ENCODE data around the gene POU2F1.

Gene POU2F1

GRCh38 chr1:167325151-167325550 is 104.5 kb downstream of the POU2F1 start:
- Mint-ChIP-seq H3K9me3 (peaks cover 22% of the 10 kb centered on the region), H3K4me1 (peaks cover 11% of the 10 kb centered on the region), H3K27me3 (no peaks in the 10 kb centered on the region), H3K36me3 (ENCODE audit: insufficient read depth) (peaks cover 3% of the 10 kb centered on the region), H3K27ac (ENCODE audit: low read depth) (no peak overlapping the region), H3K4me3 (no peak overlapping the region)
- ATAC-seq (replicated peaks; ENCODE audit: extremely low read depth, poor library complexity, severe bottlenecking), result no peak
- no peak for DNase-seq (ENCODE audit: low spot score in 2 of 2)

DNA sequence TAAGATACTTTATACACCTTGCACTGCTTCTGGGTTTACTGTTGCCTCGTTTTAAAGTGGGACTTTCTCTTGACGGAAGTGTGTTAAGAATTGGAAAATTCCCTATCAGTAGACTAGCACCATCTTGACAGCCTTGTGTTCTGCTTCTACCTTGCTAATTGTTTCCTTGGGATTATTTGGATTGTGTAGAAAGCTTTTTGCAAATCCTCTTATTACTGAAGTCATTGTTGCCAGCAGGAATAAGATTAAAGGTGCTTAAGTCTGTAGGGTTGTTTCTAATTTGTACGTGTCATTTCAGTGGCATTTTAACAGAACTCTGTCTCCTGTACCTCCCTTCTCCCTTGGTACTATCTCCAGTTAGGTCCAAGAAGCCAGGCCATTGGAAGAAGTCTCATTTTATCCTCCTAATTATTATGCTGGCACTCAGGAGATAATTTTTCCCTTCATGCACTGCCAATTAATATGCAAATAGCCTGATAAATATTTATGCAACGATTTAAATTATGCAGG is 107.7 kb downstream of the POU2F1 start:
- no peak overlapping the region for H3K4me3 Mint-ChIP-seq

GRCh38 chr1:167328816-167329483 is 108.3 kb downstream of the POU2F1 start:
- no peak overlapping the region for H3K27ac Mint-ChIP-seq (ENCODE audit: low read depth)

More for the DNA sequence above, 107.7 kb downstream of the POU2F1 start:
- Mint-ChIP-seq H3K9me3 (peaks cover 10% of the 10 kb centered on the region), H3K27ac (ENCODE audit: low read depth) (no peak overlapping the region), H3K27me3 (no peaks in the 10 kb centered on the region), H3K4me1 (peaks cover 26% of the 10 kb centered on the region), H3K36me3 (ENCODE audit: insufficient read depth) (peaks cover 2% of the 10 kb centered on the region)
- ATAC-seq (replicated peaks; ENCODE audit: extremely low read depth, poor library complexity, severe bottlenecking) (no peak), DNase-seq (ENCODE audit: low spot score in 2 of 2) (no peak)

GRCh38 chr1:167330601-167331293 is 110.1 kb downstream of the POU2F1 start:
- Mint-ChIP-seq H3K36me3 (ENCODE audit: insufficient read depth) (peaks cover 2% of the 10 kb centered on the region), H3K4me1 (peaks cover 25% of the 10 kb centered on the region), H3K4me3 (no peak overlapping the region), H3K9me3 (no peaks in the 10 kb centered on the region), H3K27me3 (no peaks in the 10 kb centered on the region), H3K27ac (ENCODE audit: low read depth) (no peak overlapping the region)
- DNase-seq (ENCODE audit: low spot score in 2 of 2) (no peak), ATAC-seq (replicated peaks; ENCODE audit: extremely low read depth, poor library complexity, severe bottlenecking) (no peak)

More at GRCh38 chr1:167328816-167329483, 108.3 kb downstream of the POU2F1 start:
- H3K4me3 Mint-ChIP-seq, result no peak overlapping the region
- no peaks in the 10 kb centered on the region for H3K27me3 Mint-ChIP-seq
- H3K4me1 Mint-ChIP-seq, result peaks cover 26% of the 10 kb centered on the region
- peak; percentile 40 for ATAC-seq (replicated peaks; ENCODE audit: extremely low read depth, poor library complexity, severe bottlenecking)
- peaks cover 2% of the 10 kb centered on the region for H3K36me3 Mint-ChIP-seq (ENCODE audit: insufficient read depth)
- no peak for DNase-seq (ENCODE audit: low spot score in 2 of 2)
- H3K9me3 Mint-ChIP-seq, result peaks cover 10% of the 10 kb centered on the region

GRCh38 chr1:167331650-167332049 is 111.0 kb downstream of the POU2F1 start:
- peaks cover 2% of the 10 kb centered on the region for H3K36me3 Mint-ChIP-seq (ENCODE audit: insufficient read depth)
- H3K4me3 Mint-ChIP-seq, result no peak overlapping the region
- H3K27me3 Mint-ChIP-seq, result no peaks in the 10 kb centered on the region
- H3K27ac Mint-ChIP-seq (ENCODE audit: low read depth), result no peak overlapping the region
- H3K9me3 Mint-ChIP-seq, result no peaks in the 10 kb centered on the region
- DNase-seq (ENCODE audit: low spot score in 2 of 2) (no peak), ATAC-seq (replicated peaks; ENCODE audit: extremely low read depth, poor library complexity, severe bottlenecking) (no peak)
- H3K4me1 Mint-ChIP-seq, result peaks cover 20% of the 10 kb centered on the region

DNA sequence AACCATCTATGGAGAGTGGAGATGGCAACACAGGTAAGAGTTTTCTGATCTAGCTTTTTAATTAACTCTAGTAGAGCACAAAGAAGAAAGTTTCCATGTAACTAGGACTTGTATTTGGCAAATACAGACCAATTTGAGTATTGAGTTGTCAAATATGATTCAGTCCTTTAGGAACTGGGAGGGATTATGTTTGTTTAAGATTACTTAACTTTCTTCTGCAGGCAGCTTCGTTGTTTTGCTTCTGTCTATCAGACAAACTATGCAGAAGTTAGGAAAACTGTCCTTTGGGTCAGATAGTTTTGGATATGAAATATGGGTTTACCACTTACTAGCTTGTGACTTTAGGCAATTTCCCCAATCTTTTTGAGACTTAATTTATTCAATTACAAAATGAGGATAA is 111.8 kb downstream of the POU2F1 start:
- Mint-ChIP-seq H3K4me1 (peaks cover 20% of the 10 kb centered on the region), H3K4me3 (no peak overlapping the region)

DNA sequence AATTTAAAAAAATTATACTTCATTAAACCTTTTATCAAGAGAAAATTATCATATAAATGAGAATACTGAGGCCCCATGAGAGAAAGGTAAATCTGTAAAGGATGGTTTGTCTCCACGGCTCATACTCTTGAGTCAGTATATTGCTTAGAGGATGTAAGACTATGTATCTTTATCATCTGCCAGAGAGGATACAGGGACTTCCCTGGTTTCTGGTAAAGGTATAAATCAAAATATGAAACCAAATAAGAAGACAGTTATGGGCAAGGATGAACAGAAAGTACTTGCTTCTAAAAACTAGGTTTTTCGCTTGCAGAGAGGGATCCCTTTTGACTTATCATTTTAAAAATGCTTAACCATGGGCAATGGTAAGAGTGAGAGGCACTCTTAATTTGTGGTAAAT is 112.4 kb downstream of the POU2F1 start:
- Mint-ChIP-seq H3K27ac (ENCODE audit: low read depth) (no peak overlapping the region), H3K36me3 (ENCODE audit: insufficient read depth) (peaks cover 9% of the 10 kb centered on the region), H3K4me3 (no peak overlapping the region), H3K4me1 (peaks cover 20% of the 10 kb centered on the region), H3K27me3 (no peaks in the 10 kb centered on the region), H3K9me3 (no peaks in the 10 kb centered on the region)
- DNase-seq (ENCODE audit: low spot score in 2 of 2) (no peak), ATAC-seq (replicated peaks; ENCODE audit: extremely low read depth, poor library complexity, severe bottlenecking) (no peak)

More for the DNA sequence above, 111.8 kb downstream of the POU2F1 start:
- Mint-ChIP-seq H3K9me3 (no peaks in the 10 kb centered on the region), H3K36me3 (ENCODE audit: insufficient read depth) (peaks cover 8% of the 10 kb centered on the region), H3K27me3 (no peaks in the 10 kb centered on the region), H3K27ac (ENCODE audit: low read depth) (peak overlapping the region; percentile 35)
- no peak for ATAC-seq (replicated peaks; ENCODE audit: extremely low read depth, poor library complexity, severe bottlenecking)
- DNase-seq (ENCODE audit: low spot score in 2 of 2), result no peak

DNA sequence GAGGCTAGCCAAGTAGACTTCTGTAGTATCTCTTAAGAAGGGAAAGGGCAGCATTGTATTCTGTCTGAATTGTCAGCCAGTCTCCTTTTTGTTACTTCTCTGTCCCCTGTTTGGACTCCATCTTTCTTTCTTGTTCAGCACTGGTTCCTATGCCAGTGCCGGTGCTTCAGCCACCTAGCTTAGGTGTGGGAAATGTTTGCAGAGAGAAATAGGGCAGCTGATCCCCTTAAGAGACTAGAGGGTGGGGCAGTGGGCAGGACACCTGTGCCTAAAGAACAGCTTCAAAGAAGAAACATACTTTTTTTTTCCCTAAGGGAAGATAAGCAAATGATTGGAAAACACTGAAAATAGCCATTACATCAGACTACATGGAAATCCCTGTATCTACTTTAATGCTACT is 113.0 kb downstream of the POU2F1 start:
- Mint-ChIP-seq H3K27me3 (no peaks in the 10 kb centered on the region), H3K4me3 (no peak overlapping the region), H3K4me1 (peaks cover 20% of the 10 kb centered on the region), H3K36me3 (ENCODE audit: insufficient read depth) (peaks cover 9% of the 10 kb centered on the region), H3K9me3 (no peaks in the 10 kb centered on the region), H3K27ac (ENCODE audit: low read depth) (no peak overlapping the region)
- DNase-seq (ENCODE audit: low spot score in 2 of 2), result no peak
- ATAC-seq (replicated peaks; ENCODE audit: extremely low read depth, poor library complexity, severe bottlenecking), result no peak

- DNase-seq (ENCODE audit: low spot score in 2 of 2) (no peak), ATAC-seq (replicated peaks; ENCODE audit: extremely low read depth, poor library complexity, severe bottlenecking) (no peak)
- Mint-ChIP-seq H3K27me3 (no peaks in the 10 kb centered on the region), H3K4me3 (no peak overlapping the region), H3K4me1 (peaks cover 1% of the 10 kb centered on the region), H3K9me3 (no peaks in the 10 kb centered on the region), H3K27ac (ENCODE audit: low read depth) (no peak overlapping the region), H3K36me3 (ENCODE audit: insufficient read depth) (peaks cover 11% of the 10 kb centered on the region)
These were observed 118.7 kb downstream of the POU2F1 start for GRCh38 chr1:167339405-167339804.

- Mint-ChIP-seq H3K36me3 (ENCODE audit: insufficient read depth) (peaks cover 4% of the 10 kb centered on the region), H3K27me3 (no peaks in the 10 kb centered on the region), H3K27ac (ENCODE audit: low read depth) (no peak overlapping the region), H3K4me1 (peaks cover 5% of the 10 kb centered on the region), H3K4me3 (no peak overlapping the region), H3K9me3 (no peaks in the 10 kb centered on the region)
- DNase-seq (ENCODE audit: low spot score in 2 of 2) (no peak), ATAC-seq (replicated peaks; ENCODE audit: extremely low read depth, poor library complexity, severe bottlenecking) (no peak)
These were observed 122.2 kb downstream of the POU2F1 start for GRCh38 chr1:167342846-167343245.

DNA sequence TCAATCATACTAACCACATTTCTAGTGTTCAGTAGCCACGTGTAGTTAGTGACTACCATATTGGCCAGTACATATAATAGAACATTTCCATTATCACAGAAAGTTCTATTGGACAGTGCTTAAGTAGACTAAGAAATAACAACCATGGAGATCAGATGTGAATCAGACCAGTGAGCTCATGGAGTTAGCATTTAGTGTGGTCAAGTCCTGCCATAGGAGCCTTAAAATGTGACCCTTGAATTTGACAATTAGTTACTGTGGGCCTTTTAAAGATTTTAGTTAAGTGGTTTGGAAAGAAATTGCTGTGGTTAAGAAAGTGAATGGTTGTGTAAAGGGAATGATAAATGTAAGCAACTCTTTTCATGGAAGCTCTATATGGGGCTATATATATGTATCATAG is 123.4 kb downstream of the POU2F1 start:
- Mint-ChIP-seq H3K27me3 (no peaks in the 10 kb centered on the region), H3K4me3 (no peak overlapping the region), H3K36me3 (ENCODE audit: insufficient read depth) (peaks cover 3% of the 10 kb centered on the region), H3K27ac (ENCODE audit: low read depth) (no peak overlapping the region), H3K4me1 (peaks cover 13% of the 10 kb centered on the region), H3K9me3 (no peaks in the 10 kb centered on the region)
- ATAC-seq (replicated peaks; ENCODE audit: extremely low read depth, poor library complexity, severe bottlenecking) (no peak), DNase-seq (ENCODE audit: low spot score in 2 of 2) (no peak)

- Mint-ChIP-seq H3K27ac (ENCODE audit: low read depth) (no peak overlapping the region), H3K9me3 (no peaks in the 10 kb centered on the region), H3K4me1 (peaks cover 15% of the 10 kb centered on the region), H3K36me3 (ENCODE audit: insufficient read depth) (peaks cover 2% of the 10 kb centered on the region), H3K4me3 (no peak overlapping the region), H3K27me3 (no peaks in the 10 kb centered on the region)
- DNase-seq (ENCODE audit: low spot score in 2 of 2) (no peak), ATAC-seq (replicated peaks; ENCODE audit: extremely low read depth, poor library complexity, severe bottlenecking) (no peak)
These were observed 124.1 kb downstream of the POU2F1 start for GRCh38 chr1:167344615-167345385.
